Kidney (tissue), 14 donors: ENCODE results near the gene SHD. TPM values are rescaled to one million over a fixed set of nuclear protein-coding genes. Genes with fewer than 3 reads are reported as not detected.
A peak's percentile ranks its signal among the peaks of the same experiment; 100 is the strongest.

Source experiments
- DNase-seq, 5 donors: peaks; one replicate each; pipeline ENCODE4 v3.0.0-alpha.2; 2013 to 2020
- FAIRE-seq: peaks from 2 replicates; lab custom pipeline; 2012; peaks lifted over from hg19 to GRCh38; lab: Jason Lieb, UNC
- H3K27ac ChIP-seq, 2 donors: one replicate each; pipeline ENCODE4 v1.7.0; 2013; ENCODE audit warnings: low read depth in 2 of 2, low read length in 2 of 2, inconsistent platforms in 1 of 2
- H3K27me3 ChIP-seq: one replicate; pipeline ENCODE4 v1.7.1; 2013; ENCODE audit warnings: low read length, inconsistent platforms; ENCODE audit not compliant: control insufficient read depth, insufficient read depth
- H3K36me3 ChIP-seq, 3 donors: one replicate each; pipeline versions ENCODE4 v1.7.0 to v1.7.1; 2013; ENCODE audit warnings: low read length in 3 of 3, control low read depth in 1 of 3, inconsistent platforms in 1 of 3; ENCODE audit not compliant: insufficient read depth in 3 of 3, control insufficient read depth in 2 of 3
- H3K4me1 ChIP-seq, 3 donors: one replicate each; pipeline versions ENCODE4 v1.7.0 to v1.7.1; 2013; ENCODE audit warnings: low read length in 3 of 3, inconsistent platforms in 1 of 3, low read depth in 1 of 3; ENCODE audit not compliant: control insufficient read depth in 2 of 3, insufficient read depth in 2 of 3
- H3K4me3 ChIP-seq, 3 donors: one replicate each; pipeline versions ENCODE4 v1.7.0 to v1.8.1; 2013; ENCODE audit warnings: low read length in 3 of 3, control low read depth in 1 of 3, inconsistent platforms in 1 of 3
- H3K9ac ChIP-seq, 3 donors: one replicate each; pipeline versions ENCODE4 v1.7.0 to v1.7.1; 2013; ENCODE audit warnings: low read length in 3 of 3, control low read depth in 1 of 3, inconsistent platforms in 1 of 3
- H3K9me3 ChIP-seq, 3 donors: one replicate each; pipeline versions ENCODE4 v1.7.0 to v1.7.1; 2013; ENCODE audit warnings: low read length in 3 of 3, control low read depth in 1 of 3, inconsistent platforms in 1 of 3; ENCODE audit not compliant: control insufficient read depth in 2 of 3, insufficient read depth in 1 of 3
- CTCF ChIP-seq: IDR thresholded peaks from 3 replicates; pipeline ENCODE4 v1.5.1; 2012; ENCODE audit warnings: mild to moderate bottlenecking, moderate library complexity, borderline replicate concordance; ENCODE audit not compliant: insufficient read depth; ENCODE audit errors: extremely low read depth
- intact Hi-C: fragments of 100-400 bp; cut with DNase I; formaldehyde crosslinking; loops from one replicate; pipeline ENCODE4 v1.11.1; 2022
- polyA plus RNA-seq: library from polyadenylated mRNA; stranded (reverse); fragments of 350-450 nt; fragmentation: Illumina TruSeq; extraction: RNeasy Lipid Tissue Mini Kit (QIAGEN cat#74804); gene quantifications from one replicate; pipeline ENCODE4 v1.2.3, GENCODE V29; 2014; ENCODE audit warnings: low read depth, low replicate concordance; ENCODE audit not compliant: insufficient read depth
- total RNA-seq: library from RNA; stranded (reverse); fragmentation: NEBNext Ultra II Directional; extraction: Animal tissue kit (Norgen Biotek cat#: 25700); gene quantifications from one replicate; pipeline ENCODE4 v1.2.1, GENCODE V29; 2021
- donor health status: control.
- donor health status: control.
- donor health status: control.
- donor health status: control.
- donor health status: control.
- donor health status: DM: yes; HTN: yes; CAD: no.
- donor health status: Normal renal cell carcinoma (clear cell type).

SHD gene
- total and polyA plus RNA-seq, 2 donors from 2014 or later = not detected

- intact Hi-C loops = no loop called here
- Histone ChIP-seq H3K4me1 (peaks cover 0 to 2% (median 0%) of the 10 kb centered on the region in 3 donors), H3K27ac (no peak overlapping the region), H3K9ac (no peak overlapping the region), H3K27me3 (peaks cover 9% of the 10 kb centered on the region), H3K36me3 (no peaks in the 10 kb centered on the region), H3K4me3 (no peak overlapping the region), H3K9me3 (no peaks in the 10 kb centered on the region)
- TF ChIP-seq CTCF = no peak
- no peak for DNase-seq
- no peak for FAIRE-seq
Observed at GRCh38 chr19:4232614-4233281, 46.3 kb upstream of the SHD start.

GRCh38 chr19:4233282-4233853 lies 45.7 kb upstream of the SHD start:
- peak; percentile 45 for TF ChIP-seq CTCF
- Histone ChIP-seq H3K27ac (no peak overlapping the region), H3K36me3 (no peaks in the 10 kb centered on the region), H3K4me3 (no peak overlapping the region), H3K9ac (no peak overlapping the region), H3K4me1 (peaks cover 0 to 2% (median 0%) of the 10 kb centered on the region in 3 donors), H3K9me3 (no peaks in the 10 kb centered on the region), H3K27me3 (peaks cover 4% of the 10 kb centered on the region)
- DNase-seq = peak in 4 of 5 donors; percentile 13 to 61 (median 54)
- no peak for FAIRE-seq
- intact Hi-C loops = no loop called here

- intact Hi-C loops = no loop called here
- H3K4me1 ChIP-seq = no peaks in the 10 kb centered on the region
- DNase-seq (peak in 3 of 5 donors; percentile 33 to 40 (median 38)), FAIRE-seq (no peak)
- no peak overlapping the region for H3K27ac ChIP-seq
- no peaks in the 10 kb centered on the region for H3K9me3 ChIP-seq
- H3K36me3 ChIP-seq = no peaks in the 10 kb centered on the region
- H3K27me3 ChIP-seq = no peaks in the 10 kb centered on the region
- TF ChIP-seq CTCF = no peak
- H3K9ac ChIP-seq = no peak overlapping the region
- no peak overlapping the region for H3K4me3 ChIP-seq
Observed at GRCh38 chr19:4234142-4234861, 44.8 kb upstream of the SHD start.
